ENCODE results near the gene CAND2. TPM values are rescaled to one million over a fixed set of nuclear protein-coding genes. Genes with fewer than 3 reads are reported as not detected.

Gene CAND2
- total and polyA plus RNA-seq, 2 experiments from 2014 or later, result 5.6 to 20.5 TPM

DNA sequence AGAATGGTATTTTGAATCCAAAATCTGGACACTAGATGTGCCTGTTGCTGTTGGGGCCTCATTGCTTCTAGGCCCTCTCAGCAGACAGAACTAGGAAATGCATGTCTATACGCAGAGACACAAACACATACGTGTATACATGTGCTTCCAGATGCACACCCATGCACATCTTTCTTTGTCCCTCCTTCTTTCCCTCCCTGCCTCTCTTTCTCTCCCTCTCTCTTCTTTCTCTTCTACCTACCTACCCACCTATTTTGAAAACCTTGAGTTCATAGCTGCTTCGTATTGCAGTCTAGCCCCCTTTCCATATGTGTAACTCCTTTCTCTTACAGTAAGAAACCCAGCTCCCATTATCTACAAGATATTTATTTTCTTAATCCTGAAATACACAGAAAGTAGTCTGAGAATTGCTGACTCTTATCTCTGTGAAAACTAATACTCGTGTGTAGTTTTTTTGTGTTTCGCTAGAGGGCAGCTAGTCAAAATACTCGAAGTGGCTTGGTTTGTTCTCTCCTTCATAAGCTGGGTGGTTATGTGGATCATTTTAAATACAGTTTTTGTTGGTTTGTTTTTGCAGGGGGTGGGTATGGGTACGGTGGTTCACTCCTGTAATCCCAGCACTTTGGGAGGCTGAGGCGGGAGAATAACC is 26.4 kb downstream of the CAND2 start:
- Mint-ChIP-seq H3K36me3 (ENCODE audit: low read depth) (no peaks in the 10 kb centered on the region; the same call in 2 of the 3 replicates), H3K4me1 (peaks cover 2% of the 10 kb centered on the region), H3K4me3 (no peak overlapping the region), H3K9me3 (no peaks in the 10 kb centered on the region), H3K27ac (peak overlapping the region; percentile 23; the same call in 1 of the 2 replicates), H3K27me3 (ENCODE audit: insufficient read depth, low read depth, poor library complexity) (peaks cover 10% of the 10 kb centered on the region)
- TF ChIP-seq, protein P1, sequence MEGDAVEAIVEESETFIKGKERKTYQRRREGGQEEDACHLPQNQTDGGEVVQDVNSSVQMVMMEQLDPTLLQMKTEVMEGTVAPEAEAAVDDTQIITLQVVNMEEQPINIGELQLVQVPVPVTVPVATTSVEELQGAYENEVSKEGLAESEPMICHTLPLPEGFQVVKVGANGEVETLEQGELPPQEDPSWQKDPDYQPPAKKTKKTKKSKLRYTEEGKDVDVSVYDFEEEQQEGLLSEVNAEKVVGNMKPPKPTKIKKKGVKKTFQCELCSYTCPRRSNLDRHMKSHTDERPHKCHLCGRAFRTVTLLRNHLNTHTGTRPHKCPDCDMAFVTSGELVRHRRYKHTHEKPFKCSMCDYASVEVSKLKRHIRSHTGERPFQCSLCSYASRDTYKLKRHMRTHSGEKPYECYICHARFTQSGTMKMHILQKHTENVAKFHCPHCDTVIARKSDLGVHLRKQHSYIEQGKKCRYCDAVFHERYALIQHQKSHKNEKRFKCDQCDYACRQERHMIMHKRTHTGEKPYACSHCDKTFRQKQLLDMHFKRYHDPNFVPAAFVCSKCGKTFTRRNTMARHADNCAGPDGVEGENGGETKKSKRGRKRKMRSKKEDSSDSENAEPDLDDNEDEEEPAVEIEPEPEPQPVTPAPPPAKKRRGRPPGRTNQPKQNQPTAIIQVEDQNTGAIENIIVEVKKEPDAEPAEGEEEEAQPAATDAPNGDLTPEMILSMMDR (conservative IDR thresholded peaks at IDR 0.05; ENCODE audit: low read depth in 2 of 2), result peak; percentile 33 to 54
- no peak for TF ChIP-seq STAT1 (IDR thresholded peaks at IDR 0.05; ENCODE audit: unreplicated experiment)
- H3K4me3 ChIP-seq, result no peak overlapping the region
- no peaks in the 10 kb centered on the region for H3K79me2 ChIP-seq (replicated peaks; ENCODE audit: insufficient read depth)
- no peaks in the 10 kb centered on the region for H3F3A ChIP-seq (replicated peaks; ENCODE audit: low read depth)
- no peaks in the 10 kb centered on the region for H3K4me1 ChIP-seq (ENCODE audit: insufficient read depth)
- peak; percentile 45 for ATAC-seq
- H3K36me3 ChIP-seq (ENCODE audit: insufficient read depth), result no peaks in the 10 kb centered on the region
- no peaks in the 10 kb centered on the region for H3K27me3 ChIP-seq (ENCODE audit: insufficient read depth)
- no peak overlapping the region for H3K4me2 ChIP-seq
- H2AFZ ChIP-seq, result no peak overlapping the region
- H4K20me1 ChIP-seq (replicated peaks; ENCODE audit: insufficient read depth), result no peaks in the 10 kb centered on the region
- DNase-seq (ENCODE audit: low spot score), result no peak
- H3K9me2 ChIP-seq (ENCODE audit: insufficient read depth), result no peaks in the 10 kb centered on the region
- H3K27ac ChIP-seq (ENCODE audit: low read depth), result no peak overlapping the region

DNA sequence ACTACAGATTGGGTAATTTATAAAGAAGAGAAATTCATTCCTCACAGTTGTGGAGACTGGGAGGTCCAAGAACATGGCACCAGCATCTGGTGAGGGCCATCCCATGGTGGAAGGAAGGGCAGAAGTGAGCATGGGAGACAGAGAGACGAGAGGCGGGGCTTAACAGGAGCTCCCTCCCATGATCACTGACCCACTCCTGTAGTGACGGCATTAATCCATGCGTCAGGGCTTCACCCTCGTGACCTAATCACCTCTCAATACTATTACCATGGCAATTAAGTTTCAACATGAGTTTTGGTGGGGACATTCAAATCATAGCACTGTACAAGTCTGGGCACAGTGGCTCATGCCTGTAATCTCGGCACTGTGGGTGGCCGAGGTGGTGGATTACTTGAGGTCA is 27.8 kb downstream of the CAND2 start:
- peaks cover 4% of the 10 kb centered on the region; the same call in 2 of the 3 replicates for H3K36me3 Mint-ChIP-seq (ENCODE audit: low read depth)
- peaks cover 2% of the 10 kb centered on the region for H3K4me1 Mint-ChIP-seq
- no peak for TF ChIP-seq POLR2AphosphoS5 (IDR thresholded peaks at IDR 0.05; ENCODE audit: low read depth)
- TF ChIP-seq, protein P2, sequence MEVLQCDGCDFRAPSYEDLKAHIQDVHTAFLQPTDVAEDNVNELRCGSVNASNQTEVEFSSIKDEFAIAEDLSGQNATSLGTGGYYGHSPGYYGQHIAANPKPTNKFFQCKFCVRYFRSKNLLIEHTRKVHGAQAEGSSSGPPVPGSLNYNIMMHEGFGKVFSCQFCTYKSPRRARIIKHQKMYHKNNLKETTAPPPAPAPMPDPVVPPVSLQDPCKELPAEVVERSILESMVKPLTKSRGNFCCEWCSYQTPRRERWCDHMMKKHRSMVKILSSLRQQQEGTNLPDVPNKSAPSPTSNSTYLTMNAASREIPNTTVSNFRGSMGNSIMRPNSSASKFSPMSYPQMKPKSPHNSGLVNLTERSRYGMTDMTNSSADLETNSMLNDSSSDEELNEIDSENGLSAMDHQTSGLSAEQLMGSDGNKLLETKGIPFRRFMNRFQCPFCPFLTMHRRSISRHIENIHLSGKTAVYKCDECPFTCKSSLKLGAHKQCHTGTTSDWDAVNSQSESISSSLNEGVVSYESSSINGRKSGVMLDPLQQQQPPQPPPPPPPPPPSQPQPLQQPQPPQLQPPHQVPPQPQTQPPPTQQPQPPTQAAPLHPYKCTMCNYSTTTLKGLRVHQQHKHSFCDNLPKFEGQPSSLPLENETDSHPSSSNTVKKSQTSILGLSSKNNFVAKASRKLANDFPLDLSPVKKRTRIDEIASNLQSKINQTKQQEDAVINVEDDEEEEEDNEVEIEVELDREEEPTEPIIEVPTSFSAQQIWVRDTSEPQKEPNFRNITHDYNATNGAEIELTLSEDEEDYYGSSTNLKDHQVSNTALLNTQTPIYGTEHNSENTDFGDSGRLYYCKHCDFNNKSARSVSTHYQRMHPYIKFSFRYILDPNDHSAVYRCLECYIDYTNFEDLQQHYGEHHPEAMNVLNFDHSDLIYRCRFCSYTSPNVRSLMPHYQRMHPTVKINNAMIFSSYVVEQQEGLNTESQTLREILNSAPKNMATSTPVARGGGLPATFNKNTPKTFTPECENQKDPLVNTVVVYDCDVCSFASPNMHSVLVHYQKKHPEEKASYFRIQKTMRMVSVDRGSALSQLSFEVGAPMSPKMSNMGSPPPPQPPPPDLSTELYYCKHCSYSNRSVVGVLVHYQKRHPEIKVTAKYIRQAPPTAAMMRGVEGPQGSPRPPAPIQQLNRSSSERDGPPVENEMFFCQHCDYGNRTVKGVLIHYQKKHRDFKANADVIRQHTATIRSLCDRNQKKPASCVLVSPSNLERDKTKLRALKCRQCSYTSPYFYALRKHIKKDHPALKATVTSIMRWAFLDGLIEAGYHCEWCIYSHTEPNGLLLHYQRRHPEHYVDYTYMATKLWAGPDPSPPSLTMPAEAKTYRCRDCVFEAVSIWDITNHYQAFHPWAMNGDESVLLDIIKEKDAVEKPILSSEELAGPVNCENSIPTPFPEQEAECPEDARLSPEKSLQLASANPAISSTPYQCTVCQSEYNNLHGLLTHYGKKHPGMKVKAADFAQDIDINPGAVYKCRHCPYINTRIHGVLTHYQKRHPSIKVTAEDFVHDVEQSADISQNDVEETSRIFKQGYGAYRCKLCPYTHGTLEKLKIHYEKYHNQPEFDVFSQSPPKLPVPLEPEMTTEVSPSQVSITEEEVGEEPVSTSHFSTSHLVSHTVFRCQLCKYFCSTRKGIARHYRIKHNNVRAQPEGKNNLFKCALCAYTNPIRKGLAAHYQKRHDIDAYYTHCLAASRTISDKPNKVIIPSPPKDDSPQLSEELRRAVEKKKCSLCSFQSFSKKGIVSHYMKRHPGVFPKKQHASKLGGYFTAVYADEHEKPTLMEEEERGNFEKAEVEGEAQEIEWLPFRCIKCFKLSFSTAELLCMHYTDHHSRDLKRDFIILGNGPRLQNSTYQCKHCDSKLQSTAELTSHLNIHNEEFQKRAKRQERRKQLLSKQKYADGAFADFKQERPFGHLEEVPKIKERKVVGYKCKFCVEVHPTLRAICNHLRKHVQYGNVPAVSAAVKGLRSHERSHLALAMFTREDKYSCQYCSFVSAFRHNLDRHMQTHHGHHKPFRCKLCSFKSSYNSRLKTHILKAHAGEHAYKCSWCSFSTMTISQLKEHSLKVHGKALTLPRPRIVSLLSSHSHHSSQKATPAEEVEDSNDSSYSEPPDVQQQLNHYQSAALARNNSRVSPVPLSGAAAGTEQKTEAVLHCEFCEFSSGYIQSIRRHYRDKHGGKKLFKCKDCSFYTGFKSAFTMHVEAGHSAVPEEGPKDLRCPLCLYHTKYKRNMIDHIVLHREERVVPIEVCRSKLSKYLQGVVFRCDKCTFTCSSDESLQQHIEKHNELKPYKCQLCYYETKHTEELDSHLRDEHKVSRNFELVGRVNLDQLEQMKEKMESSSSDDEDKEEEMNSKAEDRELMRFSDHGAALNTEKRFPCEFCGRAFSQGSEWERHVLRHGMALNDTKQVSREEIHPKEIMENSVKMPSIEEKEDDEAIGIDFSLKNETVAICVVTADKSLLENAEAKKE (CRISPR knock-in tag; IDR thresholded peaks at IDR 0.05), result no peak
- TF ChIP-seq EZH2phosphoT487 (IDR thresholded peaks at IDR 0.05; ENCODE audit: unreplicated experiment), result no peak
- no peak for TF ChIP-seq ZNF331 (CRISPR knock-in tag; IDR thresholded peaks at IDR 0.05; ENCODE audit: low read depth)
- no peak for TF ChIP-seq CREB1 (CRISPR knock-in tag; IDR thresholded peaks at IDR 0.05; ENCODE audit: low read depth)
- no peak for TF ChIP-seq ZNF114 (CRISPR knock-in tag; IDR thresholded peaks at IDR 0.05)
- TF ChIP-seq STAT1 (IDR thresholded peaks at IDR 0.05; ENCODE audit: unreplicated experiment), result no peak
- TF ChIP-seq, protein P1 (conservative IDR thresholded peaks at IDR 0.05; ENCODE audit: low read depth in 2 of 2), result no peak
- no peak for TF ChIP-seq EZH2 (IDR thresholded peaks at IDR 0.05; ENCODE audit: low read depth, unreplicated experiment)

More for the DNA sequence above, 27.8 kb downstream of the CAND2 start:
- Histone ChIP-seq H3K27me3 (ENCODE audit: insufficient read depth) (no peaks in the 10 kb centered on the region), H2AFZ (no peak overlapping the region), H3K79me2 (replicated peaks; ENCODE audit: insufficient read depth) (no peaks in the 10 kb centered on the region), H4K20me1 (replicated peaks; ENCODE audit: insufficient read depth) (no peaks in the 10 kb centered on the region; the same call in 1 of the 2 replicates), H3K4me1 (ENCODE audit: insufficient read depth) (no peaks in the 10 kb centered on the region), H3K4me3 (no peak overlapping the region), H3K36me3 (ENCODE audit: insufficient read depth) (no peaks in the 10 kb centered on the region), H3K4me2 (no peak overlapping the region), H3K9me2 (ENCODE audit: insufficient read depth) (no peaks in the 10 kb centered on the region), H3K27ac (ENCODE audit: low read depth) (no peak overlapping the region), H3F3A (replicated peaks; ENCODE audit: low read depth) (no peaks in the 10 kb centered on the region)
- Mint-ChIP-seq H3K4me3 (no peak overlapping the region), H3K27me3 (ENCODE audit: insufficient read depth, low read depth, poor library complexity) (peaks cover 8% of the 10 kb centered on the region), H3K9me3 (no peaks in the 10 kb centered on the region), H3K27ac (no peak overlapping the region)
- ATAC-seq (no peak), DNase-seq (ENCODE audit: low spot score) (no peak)
